CD4-positive, alpha-beta T cell treated with Interleukin-10 for 1 hour (primary cell): ENCODE data around the gene WNT9A.
A peak's percentile ranks its signal among the peaks of the same experiment; 100 is the strongest.

Source experiments
- DNase-seq: peaks from one replicate; pipeline ENCODE4 v3.0.0-alpha.2; 2020

Gene WNT9A

DNA sequence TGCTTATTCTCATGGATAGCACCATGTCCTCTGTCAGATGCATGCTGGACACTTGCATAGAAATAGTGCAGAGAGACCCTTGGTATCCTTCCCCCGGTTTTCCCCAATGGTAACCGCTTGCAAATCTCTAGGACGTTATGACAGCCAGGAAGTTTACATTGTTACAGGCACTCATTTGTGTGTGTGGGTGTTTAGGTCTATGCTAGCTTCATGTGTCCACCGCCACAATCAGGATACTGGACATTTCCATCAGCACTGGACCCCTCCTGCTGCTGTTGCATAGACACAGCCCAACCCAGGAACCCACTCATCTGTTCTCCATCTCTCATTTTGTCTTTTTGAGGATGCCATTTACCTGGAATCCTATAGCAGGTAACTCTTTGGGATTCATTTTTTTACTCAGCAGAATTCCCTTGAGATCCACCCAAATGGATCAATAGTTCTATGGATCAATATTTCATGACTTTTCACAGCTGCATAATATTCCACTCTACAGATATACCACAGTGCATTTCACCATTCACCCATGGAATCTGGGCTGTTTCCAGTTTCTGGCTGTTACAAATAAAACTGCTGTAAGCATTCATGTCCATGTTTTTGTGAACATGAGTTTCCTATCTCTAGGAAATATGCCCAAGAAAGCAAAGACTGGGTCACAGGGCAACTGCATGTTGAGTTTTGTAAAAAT is 6.6 kb upstream of the WNT9A start:
- no peak for DNase-seq

DNA sequence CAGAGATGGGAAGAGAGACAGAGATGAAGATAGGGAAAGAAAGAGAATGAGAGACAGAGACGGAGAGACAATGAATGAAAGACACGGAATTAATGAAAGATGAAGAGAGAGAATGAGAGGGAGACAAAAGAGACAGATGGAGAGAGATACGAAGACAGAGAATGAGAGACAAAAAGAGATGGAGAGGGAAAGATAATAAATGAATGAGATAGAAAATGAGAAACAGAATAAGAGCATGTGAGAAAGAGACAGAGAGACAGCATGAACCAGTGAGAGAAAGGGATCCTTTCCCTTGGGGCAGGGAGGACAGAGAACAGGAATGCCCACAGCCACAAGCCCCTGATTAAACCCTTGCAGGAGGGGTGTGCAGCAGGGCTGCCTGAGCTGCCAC is 5.3 kb upstream of the WNT9A start:
- DNase-seq: no peak

DNA sequence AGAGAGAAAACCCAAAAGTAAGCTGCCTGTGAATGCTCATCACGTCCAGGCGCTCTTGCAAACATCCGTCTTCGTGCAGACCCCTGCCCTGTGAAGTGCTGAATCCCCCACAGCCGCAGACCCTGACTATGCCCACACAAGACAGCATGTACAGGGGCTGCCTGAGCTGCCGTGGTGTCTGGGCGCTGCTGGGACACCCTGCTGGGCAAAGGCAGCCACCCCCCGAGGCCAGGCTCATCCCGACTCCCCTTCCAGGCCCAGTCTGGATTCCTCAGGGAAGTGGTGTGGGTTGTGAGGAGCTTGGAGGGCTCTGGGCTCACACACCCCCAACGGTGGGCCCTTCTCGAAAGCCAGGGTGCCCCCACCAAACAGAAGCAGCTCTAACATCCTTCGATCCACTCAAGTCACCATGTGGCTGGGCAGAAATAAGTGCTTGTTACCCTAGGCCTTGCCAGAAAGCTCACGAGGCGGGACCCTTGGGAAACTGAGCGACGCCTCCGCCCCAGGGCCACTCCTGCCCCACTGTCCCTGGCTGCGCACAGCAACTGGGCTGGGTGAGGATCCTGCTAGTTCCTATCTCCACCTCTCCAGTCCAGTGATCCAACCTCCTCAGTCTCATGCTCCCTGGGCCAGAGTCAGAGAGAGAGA is 4.8 kb upstream of the WNT9A start:
- DNase-seq: no peak

- no peak for DNase-seq
Measured at GRCh38 chr1:227951624-227952373, 4.1 kb upstream of the WNT9A start.

GRCh38 chr1:227950735-227951346 is 3.1 kb upstream of the WNT9A start:
- no peak for DNase-seq

DNA sequence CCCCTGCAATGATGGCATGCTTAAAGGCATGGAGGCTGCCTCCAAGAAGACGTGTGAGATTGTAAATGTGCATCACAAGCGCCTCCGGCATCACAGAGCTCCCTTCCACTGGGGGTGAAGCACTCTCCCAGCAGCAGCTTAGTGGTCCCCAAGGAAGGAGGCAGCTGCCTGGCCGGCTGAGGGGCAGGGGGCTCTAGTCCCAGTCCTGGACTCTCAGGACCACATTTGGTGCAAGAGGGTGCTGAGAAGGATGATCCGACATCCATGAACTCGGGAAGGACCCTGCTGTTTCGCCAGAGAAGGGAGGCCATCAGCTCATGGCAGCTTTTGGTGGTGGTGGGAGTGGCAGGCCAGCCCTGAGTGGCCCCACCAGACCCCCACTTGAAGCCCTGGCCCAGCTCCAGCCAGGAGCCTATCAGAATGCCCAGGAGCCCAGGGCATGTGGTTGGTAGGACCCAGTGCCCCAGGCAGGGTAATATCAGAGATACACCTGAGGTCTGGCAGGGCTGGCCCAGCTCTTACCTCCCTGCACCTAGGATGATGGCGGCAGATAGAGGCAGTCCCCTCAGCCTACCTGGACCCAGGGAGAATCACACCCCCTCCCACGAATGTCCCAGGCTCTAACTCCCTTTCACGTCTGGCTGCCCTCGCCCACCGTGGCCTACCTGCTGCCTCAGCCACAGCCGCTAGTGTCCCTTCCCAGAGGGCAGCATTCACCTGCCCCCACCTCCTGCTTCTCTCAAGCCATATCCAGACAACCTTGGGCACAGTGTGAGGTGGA is 2.4 kb upstream of the WNT9A start:
- no peak for DNase-seq

- DNase-seq: no peak
Measured at GRCh38 chr1:227949341-227949921, 1.7 kb upstream of the WNT9A start.

DNA sequence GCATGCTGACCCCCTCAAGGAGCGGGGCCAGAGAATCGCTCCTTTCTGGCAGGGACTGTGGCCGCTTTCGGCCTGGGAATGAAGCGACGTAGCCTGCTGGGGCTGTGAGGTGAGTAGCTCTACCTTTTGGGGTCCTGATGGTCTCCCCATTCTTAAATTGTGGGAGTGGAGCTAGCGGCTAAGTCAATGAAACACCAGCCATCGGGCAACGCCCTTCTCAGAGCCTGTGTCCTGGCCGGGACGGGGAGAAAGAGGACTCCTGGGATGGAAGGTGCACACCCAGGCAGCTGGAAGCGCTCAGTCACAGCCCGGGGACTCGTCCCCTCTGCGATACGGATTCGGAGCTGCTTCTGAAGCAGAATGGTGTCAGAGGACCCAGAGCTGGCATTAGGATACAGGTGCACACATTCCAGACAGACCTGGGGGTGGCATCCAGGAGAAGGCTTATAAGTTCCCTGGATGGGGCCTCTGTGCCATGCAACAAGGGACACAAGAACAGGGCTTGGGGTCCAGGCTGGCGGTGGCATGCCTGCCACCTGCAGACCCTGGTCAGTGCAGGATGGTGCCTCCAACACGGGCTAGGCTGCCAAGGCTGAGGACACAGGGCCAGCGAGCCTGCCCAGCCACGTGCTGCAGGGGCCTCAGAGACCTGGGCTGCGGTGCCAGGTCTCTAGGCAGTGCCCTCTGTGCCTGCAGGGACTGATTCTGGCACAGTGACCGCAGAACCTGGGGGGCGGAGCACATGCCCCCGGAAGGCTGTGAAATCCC is 945 bp upstream of the WNT9A start:
- no peak for DNase-seq

- DNase-seq: no peak
Measured at GRCh38 chr1:227947386-227947675, 401 bp downstream of the WNT9A start.

DNA sequence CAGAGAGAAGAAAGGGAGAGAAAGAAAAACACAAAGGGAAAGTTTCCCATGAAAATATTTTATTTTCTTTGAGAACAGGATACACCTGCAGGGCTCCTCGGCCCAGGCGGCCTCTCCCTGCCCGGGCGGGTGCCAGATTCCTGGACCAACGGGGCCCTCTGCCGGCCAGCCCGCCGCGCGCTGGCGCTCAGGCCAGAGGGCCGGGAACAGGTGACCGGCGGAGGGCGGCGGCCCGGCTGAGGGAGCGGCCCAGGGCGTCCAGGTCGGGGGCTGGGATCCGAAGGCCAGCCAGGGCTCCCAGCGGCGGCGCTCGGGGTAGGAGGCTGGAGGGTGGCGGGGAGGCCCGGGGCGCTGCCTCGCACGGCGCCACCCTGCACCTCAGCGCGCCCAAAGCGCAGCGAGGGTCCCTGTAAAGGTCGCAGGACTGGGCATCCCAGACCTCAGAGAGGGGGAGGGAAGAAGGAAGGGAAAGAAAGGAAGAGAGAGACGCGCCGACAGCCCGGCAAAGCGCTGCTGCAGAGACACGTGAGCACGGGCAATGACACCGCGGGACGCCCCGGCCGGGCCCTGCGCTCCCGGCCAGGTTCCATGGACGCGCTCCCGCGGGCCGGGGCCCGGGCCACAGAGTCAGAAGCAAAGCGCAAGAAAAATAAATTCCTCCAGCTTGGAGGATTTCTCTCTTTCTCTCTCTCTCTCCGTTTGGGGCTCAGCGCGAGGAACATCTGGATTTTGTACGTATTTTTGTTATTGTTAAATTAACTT is 927 bp downstream of the WNT9A start:
- peak; percentile 67 for DNase-seq

- no peak for DNase-seq
Measured at GRCh38 chr1:227945891-227946623, 1.7 kb downstream of the WNT9A start.

DNA sequence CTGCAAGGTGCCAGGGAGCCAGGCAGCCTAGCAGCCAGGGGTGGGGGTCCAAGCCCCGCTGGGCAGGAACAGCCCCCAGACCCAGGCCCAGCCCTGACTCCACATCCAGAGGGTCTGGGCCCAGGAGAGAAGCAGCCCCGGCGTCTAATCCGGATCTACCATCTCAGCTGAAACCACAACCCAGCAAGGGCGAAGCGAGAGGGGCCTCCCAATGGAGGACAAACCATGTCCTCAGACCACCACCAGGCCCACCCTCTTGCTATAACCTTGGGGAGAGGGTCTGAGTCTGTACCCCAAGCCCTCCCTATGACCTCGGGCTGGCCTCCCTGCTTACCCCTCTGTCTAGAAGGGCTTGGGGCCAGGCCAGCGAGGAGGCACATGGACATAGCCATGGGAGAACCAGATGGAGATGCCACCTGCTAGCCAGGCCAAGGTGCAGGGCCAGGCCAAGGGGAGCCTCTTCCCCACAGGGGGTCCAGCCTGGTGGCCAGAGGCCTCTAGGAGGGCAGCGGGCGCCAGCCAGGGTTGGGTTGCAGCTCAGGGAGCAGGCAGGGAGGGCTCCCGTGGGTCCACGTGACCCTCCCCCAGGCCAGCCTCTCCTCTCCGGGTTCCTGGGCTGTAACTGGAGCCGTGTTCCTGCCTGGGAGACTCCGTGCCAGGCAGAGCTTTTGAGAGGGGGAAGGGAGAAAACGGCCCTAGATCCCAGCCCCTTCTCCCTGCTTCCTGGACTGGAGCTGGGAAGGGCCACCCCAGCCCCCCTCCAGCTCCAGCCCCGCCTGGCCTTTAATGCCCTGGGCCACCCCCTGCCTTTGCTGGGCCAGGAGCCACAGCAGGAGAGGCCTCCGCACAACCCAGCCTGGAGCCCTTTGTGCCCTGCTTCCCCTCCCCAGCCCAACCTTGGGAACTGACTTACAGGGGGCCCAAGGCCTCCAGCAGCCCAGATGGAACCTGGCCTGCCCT is 2.5 kb downstream of the WNT9A start:
- no peak for DNase-seq

- no peak for DNase-seq
Measured at GRCh38 chr1:227944090-227944930, 3.4 kb downstream of the WNT9A start.

DNA sequence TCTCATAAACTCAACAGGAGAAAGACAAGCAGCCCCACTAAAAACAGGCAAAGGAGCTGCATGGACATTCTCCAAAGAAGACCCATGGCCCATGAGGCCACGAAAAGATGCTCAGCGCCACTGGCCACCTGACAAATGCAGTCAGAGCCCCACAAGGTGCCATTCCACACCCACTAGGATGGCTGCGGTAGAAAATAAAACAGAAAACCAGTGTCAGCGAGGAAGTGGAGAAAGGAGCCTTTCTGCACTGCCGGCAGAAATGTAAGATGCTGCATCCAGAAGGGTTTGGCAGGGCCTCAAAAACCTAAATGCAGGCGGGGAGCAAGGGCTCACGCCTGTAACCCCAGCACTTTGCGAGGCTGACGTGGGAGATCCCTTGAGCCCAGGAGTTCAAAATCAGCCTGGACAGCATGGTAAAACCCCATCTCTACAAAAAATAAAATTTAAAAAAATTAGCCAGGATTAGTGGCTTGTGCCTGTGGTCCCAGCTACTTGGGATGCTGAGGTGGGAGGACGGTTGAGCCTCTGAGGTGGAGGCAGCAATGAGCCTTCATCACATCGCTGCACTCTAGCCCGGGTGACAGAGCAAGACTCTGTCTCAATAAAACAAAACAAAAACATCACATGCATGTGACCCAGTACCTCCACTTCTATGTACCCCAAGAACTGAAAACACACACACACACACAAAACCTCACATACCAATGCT is 4.2 kb downstream of the WNT9A start:
- DNase-seq: no peak

- no peak for DNase-seq
Measured at GRCh38 chr1:227942716-227943261, 4.9 kb downstream of the WNT9A start.

GRCh38 chr1:227942021-227942715 is 5.6 kb downstream of the WNT9A start:
- no peak for DNase-seq
